ENCODE measurements around the gene JSRP1. TPM values are rescaled to one million over a fixed set of nuclear protein-coding genes. Genes with fewer than 3 reads are reported as not detected.

Gene JSRP1
- total RNA-seq, 2 donors from 2014 or later = 0.64 to 1.3 TPM

- no peaks in the 10 kb centered on the region for H3K9me3 ChIP-seq
- peak overlapping the region; percentile 12 for H3K27ac ChIP-seq
- intact Hi-C loops (cut with DNase I) = loop anchor here (10.0 kb wide), 1 partner anchor 69 kb away; the partner anchor contains the start of gene DOT1L
- no peak for DNase-seq
- no peaks in the 10 kb centered on the region for H3K27me3 ChIP-seq
- peaks cover 18% of the 10 kb centered on the region for H3K4me1 ChIP-seq
- H3K4me3 ChIP-seq = no peak overlapping the region
- no peak for TF ChIP-seq CTCF (IDR thresholded peaks at IDR 0.05)
- peaks cover 4% of the 10 kb centered on the region for H3K36me3 ChIP-seq
- peak overlapping the region; percentile 16 to 66 for H3K9ac ChIP-seq (ENCODE audit: low read depth in 2 of 2, low read length in 2 of 2)
Observed at GRCh38 chr19:2233601-2234280, 22.5 kb downstream of the JSRP1 start.

GRCh38 chr19:2232286-2233151 is 23.7 kb downstream of the JSRP1 start:
- intact Hi-C loops (cut with DNase I) = loop anchor here (10.0 kb wide), 1 partner anchor 68 kb away; the partner anchor contains the start of gene DOT1L
- TF ChIP-seq CTCF (IDR thresholded peaks at IDR 0.05) = no peak
- no peak overlapping the region for H3K4me3 ChIP-seq
- DNase-seq = no peak
- peaks cover 11% of the 10 kb centered on the region for H3K4me1 ChIP-seq
- no peak overlapping the region for H3K9ac ChIP-seq (ENCODE audit: low read depth in 2 of 2, low read length in 2 of 2)
- no peaks in the 10 kb centered on the region for H3K27me3 ChIP-seq
- H3K9me3 ChIP-seq = no peaks in the 10 kb centered on the region
- peaks cover 4% of the 10 kb centered on the region for H3K36me3 ChIP-seq
- no peak overlapping the region for H3K27ac ChIP-seq

- Histone ChIP-seq H3K4me1 (peaks cover 8% of the 10 kb centered on the region), H3K27me3 (no peaks in the 10 kb centered on the region), H3K27ac (no peak overlapping the region), H3K9me3 (no peaks in the 10 kb centered on the region), H3K36me3 (peaks cover 4% of the 10 kb centered on the region), H3K9ac (ENCODE audit: low read depth in 2 of 2, low read length in 2 of 2) (no peak overlapping the region), H3K4me3 (no peak overlapping the region)
- DNase-seq = no peak
- intact Hi-C loops (cut with DNase I) = loop anchor here (10.0 kb wide), 1 partner anchor 67 kb away; the partner anchor contains the start of gene DOT1L
- no peak for TF ChIP-seq CTCF (IDR thresholded peaks at IDR 0.05)
Observed at GRCh38 chr19:2231621-2232221, 24.5 kb downstream of the JSRP1 start.

GRCh38 chr19:2230807-2231533 is 25.2 kb downstream of the JSRP1 start:
- DNase-seq = no peak
- Histone ChIP-seq H3K27ac (no peak overlapping the region), H3K4me3 (no peak overlapping the region), H3K27me3 (no peaks in the 10 kb centered on the region), H3K9me3 (no peaks in the 10 kb centered on the region), H3K4me1 (peaks cover 8% of the 10 kb centered on the region), H3K9ac (ENCODE audit: low read depth in 2 of 2, low read length in 2 of 2) (peak overlapping the region in 1 of 2 donors; percentile 5), H3K36me3 (peaks cover 4% of the 10 kb centered on the region)
- intact Hi-C loops (cut with DNase I) = loop anchor here (10.0 kb wide), 1 partner anchor 66 kb away; the partner anchor contains the start of gene DOT1L
- no peak for TF ChIP-seq CTCF (IDR thresholded peaks at IDR 0.05)

Measured in colonic mucosa (tissue), 4 donors.